ENCODE measurements around the gene AMN.

AMN gene

GRCh38 chr14:102945346-102946130, 23.1 kb downstream of the AMN start:
- DNase-seq = no peak

GRCh38 chr14:102947321-102948103, 25.0 kb downstream of the AMN start:
- DNase-seq = no peak

- no peak for DNase-seq
These were observed 26.2 kb downstream of the AMN start for GRCh38 chr14:102948698-102949061.

- peak in 1 of 5 experiments; percentile 64 for DNase-seq
These were observed 26.8 kb downstream of the AMN start for GRCh38 chr14:102949062-102949800.

GRCh38 chr14:102949801-102950451, 27.5 kb downstream of the AMN start:
- no peak for DNase-seq

- DNase-seq = no peak
These were observed 28.6 kb downstream of the AMN start for GRCh38 chr14:102951034-102951433.

GRCh38 chr14:102951799-102952198, 29.3 kb downstream of the AMN start:
- no peak for DNase-seq

GRCh38 chr14:102952276-102952675, 29.8 kb downstream of the AMN start:
- no peak for DNase-seq

GRCh38 chr14:102953100-102953499, 30.6 kb downstream of the AMN start:
- no peak for DNase-seq

GRCh38 chr14:102954081-102954789, 31.8 kb downstream of the AMN start:
- no peak for DNase-seq

- no peak for DNase-seq
These were observed 33.4 kb downstream of the AMN start for GRCh38 chr14:102955636-102956408.

- no peak for DNase-seq
These were observed 34.8 kb downstream of the AMN start for GRCh38 chr14:102957222-102957621.

- DNase-seq = no peak
These were observed 36.0 kb downstream of the AMN start for GRCh38 chr14:102958461-102958860.

- DNase-seq = no peak
These were observed 39.7 kb downstream of the AMN start for GRCh38 chr14:102962111-102962627.

- DNase-seq = no peak
These were observed 41.8 kb downstream of the AMN start for GRCh38 chr14:102964152-102964730.

- no peak for DNase-seq
These were observed 42.8 kb downstream of the AMN start for GRCh38 chr14:102965282-102965681.

- DNase-seq = no peak
These were observed 43.6 kb downstream of the AMN start for GRCh38 chr14:102965971-102966655.

- DNase-seq = no peak
These were observed 44.4 kb downstream of the AMN start for GRCh38 chr14:102966681-102967505.

- DNase-seq = no peak
These were observed 45.0 kb downstream of the AMN start for GRCh38 chr14:102967506-102967795.
